ENCODE results near the gene PPFIA4. TPM values are rescaled to one million over a fixed set of nuclear protein-coding genes. Genes with fewer than 3 reads are reported as not detected.

The PPFIA4 gene
- polyA plus RNA-seq, 1 donor (not counting 4 experiments of a cell fraction or from before 2014, with no cell fraction given): 2.3 TPM

GRCh38 chr1:202998836-202999750 is 27.2 kb upstream of the PPFIA4 start:
- H3K79me2 ChIP-seq (ENCODE audit: control insufficient read depth, insufficient read depth, low read length): no peaks in the 10 kb centered on the region
- peak overlapping the region; percentile 3 for H2AFZ ChIP-seq (ENCODE audit: control insufficient read depth, low read length)
- dilution Hi-C loops (cut with MboI; ENCODE audit: extremely low pct_ligation_motif_present, low sequenced_read_pairs): no loop called here
- no peak overlapping the region for H3K4me3 ChIP-seq (ENCODE audit: control insufficient read depth in 2 of 3, extremely low read depth in 1 of 3, insufficient read depth in 2 of 3, low read depth in 1 of 3, low read length in 3 of 3)
- no peaks in the 10 kb centered on the region for H3K36me3 ChIP-seq (ENCODE audit: control insufficient read depth in 2 of 2, extremely low read depth in 1 of 2, insufficient read depth in 2 of 2, low read length in 2 of 2)
- no peak overlapping the region for H3K27ac ChIP-seq (ENCODE audit: control insufficient read depth, insufficient read depth, low read length)
- H3K9me3 ChIP-seq (ENCODE audit: control insufficient read depth, low read depth, low read length): no peaks in the 10 kb centered on the region
- H3K4me2 ChIP-seq (ENCODE audit: control insufficient read depth, extremely low read depth, insufficient read depth, low read depth, low read length): peak overlapping the region; percentile 29
- no peak for FAIRE-seq
- no peaks in the 10 kb centered on the region for H3K27me3 ChIP-seq (ENCODE audit: control insufficient read depth, extremely low read depth, insufficient read depth, low read length)
- H3K9ac ChIP-seq (ENCODE audit: control insufficient read depth, extremely low read depth, insufficient read depth, low read length): no peak overlapping the region
- DNase-seq (ENCODE audit: low read depth, low spot score): no peak
- no peaks in the 10 kb centered on the region for H3K4me1 ChIP-seq (ENCODE audit: control insufficient read depth, extremely low read depth, insufficient read depth, low read length)
- TF ChIP-seq CTCF (optimal IDR thresholded peaks at IDR 0.05 in 1 of 3, IDR thresholded peaks at IDR 0.05 in 1 of 3, conservative IDR thresholded peaks at IDR 0.05 in 1 of 3; ENCODE audit: extremely low read depth in 1 of 3, insufficient read depth in 2 of 3, low read length in 3 of 3) (peak in 2 of 3 experiments; percentile 58 to 76), EZH2 (IDR thresholded peaks at IDR 0.05; ENCODE audit: low read length) (no peak)
- no peaks in the 10 kb centered on the region for H4K20me1 ChIP-seq (ENCODE audit: control insufficient read depth, extremely low read depth, insufficient read depth, low read length)
- H3K9me1 ChIP-seq (ENCODE audit: control insufficient read depth, extremely low read depth, insufficient read depth, low read length): no peaks in the 10 kb centered on the region

- Histone ChIP-seq H3K4me2 (ENCODE audit: control insufficient read depth, extremely low read depth, insufficient read depth, low read depth, low read length) (no peak overlapping the region), H3K9me1 (ENCODE audit: control insufficient read depth, extremely low read depth, insufficient read depth, low read length) (no peaks in the 10 kb centered on the region), H2AFZ (ENCODE audit: control insufficient read depth, low read length) (no peak overlapping the region), H4K20me1 (ENCODE audit: control insufficient read depth, extremely low read depth, insufficient read depth, low read length) (no peaks in the 10 kb centered on the region), H3K27ac (ENCODE audit: control insufficient read depth, insufficient read depth, low read length) (no peak overlapping the region), H3K4me3 (ENCODE audit: control insufficient read depth in 2 of 3, extremely low read depth in 1 of 3, insufficient read depth in 2 of 3, low read depth in 1 of 3, low read length in 3 of 3) (no peak overlapping the region), H3K27me3 (ENCODE audit: control insufficient read depth, extremely low read depth, insufficient read depth, low read length) (no peaks in the 10 kb centered on the region), H3K79me2 (ENCODE audit: control insufficient read depth, insufficient read depth, low read length) (no peaks in the 10 kb centered on the region), H3K9me3 (ENCODE audit: control insufficient read depth, low read depth, low read length) (no peaks in the 10 kb centered on the region), H3K9ac (ENCODE audit: control insufficient read depth, extremely low read depth, insufficient read depth, low read length) (no peak overlapping the region), H3K4me1 (ENCODE audit: control insufficient read depth, extremely low read depth, insufficient read depth, low read length) (no peaks in the 10 kb centered on the region), H3K36me3 (ENCODE audit: control insufficient read depth in 2 of 2, extremely low read depth in 1 of 2, insufficient read depth in 2 of 2, low read length in 2 of 2) (no peaks in the 10 kb centered on the region)
- DNase-seq (ENCODE audit: low read depth, low spot score) (no peak), FAIRE-seq (no peak)
- TF ChIP-seq CTCF (optimal IDR thresholded peaks at IDR 0.05 in 1 of 3, IDR thresholded peaks at IDR 0.05 in 1 of 3, conservative IDR thresholded peaks at IDR 0.05 in 1 of 3; ENCODE audit: extremely low read depth in 1 of 3, insufficient read depth in 2 of 3, low read length in 3 of 3): no peak
- no peak for TF ChIP-seq EZH2 (IDR thresholded peaks at IDR 0.05; ENCODE audit: low read length)
- dilution Hi-C loops (cut with MboI; ENCODE audit: extremely low pct_ligation_motif_present, low sequenced_read_pairs): no loop called here
Measured at GRCh38 chr1:203000217-203000944, 25.9 kb upstream of the PPFIA4 start.
